Smooth muscle cell (in vitro differentiated cells): Measurements from ENCODE around the gene SESN3. TPM values are rescaled to one million over a fixed set of nuclear protein-coding genes. Genes with fewer than 3 reads are reported as not detected.

Experiments used
- DNase-seq: peaks from one replicate; lab custom pipeline; 2025; ENCODE audit not compliant: unreplicated experiment; lab: John Stamatoyannopoulos, UW
- H2AFZ ChIP-seq: fragments of 200-600 bp; sonication (generic); 2 replicates; pipeline ENCODE4 v1.6.0; 2016; ENCODE audit warnings: antibody characterized with exemption, low read depth, mild to moderate bottlenecking
- H3F3A ChIP-seq: fragments of 200-600 bp; sonication (generic); 2 replicates; pipeline ENCODE4 v1.6.0; 2017; ENCODE audit warnings: antibody characterized with exemption, low read depth
- H3K27ac ChIP-seq: fragments of 200-600 bp; sonication (generic); 2 replicates; pipeline ENCODE4 v1.5.1; 2016; ENCODE audit warnings: low read depth, mild to moderate bottlenecking
- H3K27me3 ChIP-seq: fragments of 200-600 bp; sonication (generic); 2 replicates; pipeline ENCODE4 v1.6.1; 2016; ENCODE audit warnings: low read depth, mild to moderate bottlenecking
- H3K36me3 ChIP-seq: fragments of 200-600 bp; sonication (generic); 2 replicates; pipeline ENCODE4 v1.5.1; 2016; ENCODE audit warnings: low read depth
- H3K4me1 ChIP-seq: fragments of 200-600 bp; sonication (generic); 2 replicates; pipeline ENCODE4 v1.5.1; 2016; ENCODE audit warnings: low read depth
- H3K4me2 ChIP-seq: fragments of 200-600 bp; sonication (generic); 2 replicates; pipeline ENCODE4 v1.6.0; 2016; ENCODE audit warnings: mild to moderate bottlenecking
- H3K4me3 ChIP-seq: fragments of 200-600 bp; sonication (generic); 2 replicates; pipeline ENCODE4 v1.5.1; 2016; ENCODE audit warnings: mild to moderate bottlenecking
- H3K79me2 ChIP-seq: fragments of 200-600 bp; sonication (generic); 2 replicates; pipeline ENCODE4 v1.6.0; 2016; ENCODE audit warnings: low read depth, mild to moderate bottlenecking
- H3K9ac ChIP-seq: fragments of 200-600 bp; sonication (generic); 2 replicates; pipeline ENCODE4 v1.6.0; 2016; ENCODE audit warnings: low read depth
- H3K9me3 ChIP-seq: fragments of 200-600 bp; sonication (generic); replicated peaks from 2 replicates; pipeline ENCODE4 v1.5.1; 2016; ENCODE audit warnings: low read depth
- H4K20me1 ChIP-seq: fragments of 200-600 bp; sonication (generic); 2 replicates; pipeline ENCODE4 v1.6.0; 2016; ENCODE audit warnings: low read depth
- CTCF ChIP-seq: fragments of 200-600 bp; sonication (generic); IDR thresholded peaks from 2 replicates; pipeline ENCODE4 v1.5.1; 2017; ENCODE audit warnings: borderline replicate concordance, mild to moderate bottlenecking, antibody characterized with exemption; ENCODE audit not compliant: insufficient read depth, poor library complexity, severe bottlenecking
- WGBS: methylation state at CpG from one replicate; pipeline ENCODE4 v1.1.7; 2016; ENCODE audit warnings: low lambda C conversion rate; 5-methylcytosine and 5-hydroxymethylcytosine counted together
- polyA plus RNA-seq: library from polyadenylated mRNA; unstranded; fragments of >200 nt; fragmentation: Nextera tagmentation; extraction: Ambion mirVana; gene quantifications from 2 replicates; pipeline ENCODE4 v1.2.1, GENCODE V29; 2016
- total RNA-seq: library from RNA; depleted of rRNA; stranded (reverse); fragments of >200 nt; gene quantifications from 2 replicates; pipeline ENCODE4 v1.2.3, GENCODE V29; 2014

Gene SESN3
- total and polyA plus RNA-seq, 2 experiments from 2014 or later = 20.4 to 374 TPM

- Histone ChIP-seq H3K4me1 (peaks cover 12% of the 10 kb centered on the region), H3K4me2 (no peak overlapping the region), H2AFZ (no peak overlapping the region), H3K27ac (no peak overlapping the region), H3K9ac (no peak overlapping the region), H3K9me3 (no peaks in the 10 kb centered on the region), H3K79me2 (no peaks in the 10 kb centered on the region), H4K20me1 (no peaks in the 10 kb centered on the region), H3K27me3 (no peaks in the 10 kb centered on the region), H3F3A (peaks cover 20% of the 10 kb centered on the region), H3K4me3 (no peak overlapping the region), H3K36me3 (no peaks in the 10 kb centered on the region)
- peak; percentile 58 for TF ChIP-seq CTCF
- DNase-seq = no peak
Observed at GRCh38 chr11:95154514-95154913, 76.5 kb downstream of the SESN3 start.

- Histone ChIP-seq H4K20me1 (no peaks in the 10 kb centered on the region), H3K9me3 (no peaks in the 10 kb centered on the region), H3K36me3 (no peaks in the 10 kb centered on the region), H3K27ac (no peak overlapping the region), H2AFZ (no peak overlapping the region), H3K9ac (no peak overlapping the region), H3K79me2 (no peaks in the 10 kb centered on the region), H3F3A (peaks cover 24% of the 10 kb centered on the region), H3K4me1 (peaks cover 17% of the 10 kb centered on the region), H3K4me3 (no peak overlapping the region), H3K4me2 (peak overlapping the region; percentile 57), H3K27me3 (no peaks in the 10 kb centered on the region)
- no peak for TF ChIP-seq CTCF
- DNase-seq = no peak
- 93% methylated on average over 1 of the region's 1 CpG for WGBS
Observed at GRCh38 chr11:95153857-95154246, 77.2 kb downstream of the SESN3 start.

GRCh38 chr11:95152876-95153856 lies 77.8 kb downstream of the SESN3 start:
- Histone ChIP-seq H3K4me3 (no peak overlapping the region), H3K4me2 (peak overlapping the region; percentile 57), H3K79me2 (no peaks in the 10 kb centered on the region), H3K9me3 (no peaks in the 10 kb centered on the region), H3K27me3 (no peaks in the 10 kb centered on the region), H3K27ac (no peak overlapping the region), H3K9ac (no peak overlapping the region), H3F3A (peaks cover 28% of the 10 kb centered on the region), H2AFZ (no peak overlapping the region), H3K4me1 (peaks cover 17% of the 10 kb centered on the region), H4K20me1 (no peaks in the 10 kb centered on the region), H3K36me3 (no peaks in the 10 kb centered on the region)
- DNase-seq = no peak
- TF ChIP-seq CTCF = no peak
- WGBS = 73% methylated on average over 10 of the region's 10 CpGs
